WTC11 (cell line): ENCODE measurements around the gene ARID3B. TPM values are rescaled to one million over a fixed set of nuclear protein-coding genes. Genes with fewer than 3 reads are reported as not detected.

Experiments used
- ATAC-seq: fragments of 200-7000 bp; cut with Tn5 transposase; 2 replicates; pipeline ENCODE4 v1.10.0; 2021; ENCODE audit warnings: mild to moderate bottlenecking, moderate library complexity
- CTCF ChIA-PET: fragments of 300-600 bp; sonication (Branson Sonifier 250); formaldehyde crosslinking; loops from one replicate; lab custom pipeline; 2021; ENCODE audit warnings: antibody characterized with exemption; lab: Charles Lee
- POLR2A ChIA-PET: fragments of 350-600 bp; sonication (Branson Sonifier 250); formaldehyde crosslinking; loops from one replicate; lab custom pipeline; 2021; ENCODE audit warnings: antibody characterized with exemption; lab: Charles Lee
- DNase-seq: peaks from one replicate; pipeline ENCODE4 v3.0.0; 2021; ENCODE audit warnings: low spot score
- H3K27ac Mint-ChIP-seq: 2 replicates; pipeline ENCODE4 v1.8.0; 2021; ENCODE audit warnings: mixed read lengths
- H3K27me3 Mint-ChIP-seq: 2 replicates; pipeline ENCODE4 v1.8.0; 2021; ENCODE audit warnings: low read depth, mild to moderate bottlenecking, moderate library complexity, mixed read lengths
- H3K36me3 Mint-ChIP-seq: 2 replicates; pipeline ENCODE4 v1.8.0; 2021; ENCODE audit warnings: mixed read lengths
- H3K4me1 Mint-ChIP-seq: 2 replicates; pipeline ENCODE4 v1.8.0; 2022; ENCODE audit warnings: mixed read lengths
- H3K4me3 Mint-ChIP-seq: 2 replicates; pipeline ENCODE4 v1.8.0; 2021; ENCODE audit warnings: mild to moderate bottlenecking, moderate library complexity, mixed read lengths
- H3K9me3 Mint-ChIP-seq: 2 replicates; pipeline ENCODE4 v1.8.0; 2021; ENCODE audit warnings: mixed read lengths
- ATF1 ChIP-seq: sonication (generic); formaldehyde crosslinking; IDR thresholded peaks from 2 replicates; pipeline ENCODE4 v1.8.1; 2023; ENCODE audit warnings: mild to moderate bottlenecking, moderate library complexity, missing genetic modification reagents
- CBFB ChIP-seq: sonication (generic); formaldehyde crosslinking; IDR thresholded peaks from 2 replicates; pipeline ENCODE4 v1.8.1; 2022; ENCODE audit warnings: mild to moderate bottlenecking, low read depth, missing genetic modification reagents
- EMX1 ChIP-seq: fragments of 250-450 bp; sonication (Bioruptor Pico); IDR thresholded peaks from 2 replicates; pipeline ENCODE4 v1.8.0; 2021; ENCODE audit warnings: mild to moderate bottlenecking
- ESRRA ChIP-seq: sonication (generic); formaldehyde crosslinking; IDR thresholded peaks from 2 replicates; pipeline ENCODE4 v1.8.1; 2022; ENCODE audit warnings: mild to moderate bottlenecking, missing genetic modification reagents, borderline replicate concordance
- FOXJ3 ChIP-seq: sonication (generic); formaldehyde crosslinking; IDR thresholded peaks from 2 replicates; pipeline ENCODE4 v1.9.0; 2021; ENCODE audit warnings: missing genetic modification reagents, mild to moderate bottlenecking, borderline replicate concordance
- FOXP1 ChIP-seq: sonication (generic); formaldehyde crosslinking; IDR thresholded peaks from 2 replicates; pipeline ENCODE4 v1.8.0; 2022; ENCODE audit warnings: missing genetic modification reagents, mild to moderate bottlenecking, moderate library complexity, borderline replicate concordance
- GABPB1 ChIP-seq: sonication (generic); formaldehyde crosslinking; IDR thresholded peaks from 2 replicates; pipeline ENCODE4 v1.8.1; 2023; ENCODE audit warnings: mild to moderate bottlenecking, missing genetic modification reagents
- GTF2I ChIP-seq: fragments of 250-450 bp; sonication (Bioruptor Pico); conservative IDR thresholded peaks from 2 replicates; pipeline ENCODE4 v1.4.0; 2021; ENCODE audit warnings: mild to moderate bottlenecking
- MLX ChIP-seq: sonication (generic); formaldehyde crosslinking; IDR thresholded peaks from 2 replicates; pipeline ENCODE4 v1.8.1; 2023; ENCODE audit warnings: mild to moderate bottlenecking, missing genetic modification reagents, moderate library complexity
- SOX15 ChIP-seq: fragments of 250-450 bp; sonication (Bioruptor Pico); IDR thresholded peaks from 2 replicates; pipeline ENCODE4 v1.9.0; 2021; ENCODE audit warnings: mild to moderate bottlenecking
- ZBTB21 ChIP-seq: sonication (generic); formaldehyde crosslinking; IDR thresholded peaks from 2 replicates; pipeline ENCODE4 v1.8.1; 2023; ENCODE audit warnings: mild to moderate bottlenecking, missing genetic modification reagents, borderline replicate concordance
- ZNF219 ChIP-seq: sonication (generic); formaldehyde crosslinking; IDR thresholded peaks from 2 replicates; pipeline ENCODE4 v1.8.0; 2023; ENCODE audit warnings: missing genetic modification reagents, mild to moderate bottlenecking, borderline replicate concordance
- ZNF232 ChIP-seq: sonication (generic); formaldehyde crosslinking; IDR thresholded peaks from 2 replicates; pipeline ENCODE4 v1.8.0; 2022; ENCODE audit warnings: mild to moderate bottlenecking, missing genetic modification reagents
- ZNF263 ChIP-seq: sonication (generic); formaldehyde crosslinking; IDR thresholded peaks from 2 replicates; pipeline ENCODE4 v1.8.1; 2022; ENCODE audit warnings: low read depth, mild to moderate bottlenecking, moderate library complexity, missing genetic modification reagents
- ZNF317 ChIP-seq: sonication (generic); formaldehyde crosslinking; IDR thresholded peaks from 2 replicates; pipeline ENCODE4 v1.8.1; 2023; ENCODE audit warnings: low read depth, mild to moderate bottlenecking, moderate library complexity, missing genetic modification reagents, borderline replicate concordance
- ZNF671 ChIP-seq: fragments of 250-450 bp; sonication (Bioruptor Pico); IDR thresholded peaks from 2 replicates; pipeline ENCODE4 v1.8.0; 2021; ENCODE audit warnings: mild to moderate bottlenecking
- total RNA-seq: library from RNA; stranded (reverse); gene quantifications from 3 replicates; pipeline ENCODE4 v1.2.3, GENCODE V29; 2021
- TF ChIP-seq, protein P1 (sequence below): fragments of 250-450 bp; sonication (Bioruptor Pico); IDR thresholded peaks from 2 replicates; pipeline ENCODE4 v1.8.0; 2021; ENCODE audit warnings: mild to moderate bottlenecking
- TF ChIP-seq, protein P2 (sequence below): sonication (generic); formaldehyde crosslinking; IDR thresholded peaks from 2 replicates; pipeline ENCODE4 v1.8.0; 2022; ENCODE audit warnings: mild to moderate bottlenecking, missing genetic modification reagents
- TF ChIP-seq, protein P3 (sequence below): fragments of 250-450 bp; sonication (Bioruptor Pico); IDR thresholded peaks from 2 replicates; pipeline ENCODE4 v1.9.0; 2021; ENCODE audit warnings: mild to moderate bottlenecking
- TF ChIP-seq, protein P4 (sequence below): sonication (generic); formaldehyde crosslinking; IDR thresholded peaks from 2 replicates; pipeline ENCODE4 v1.8.1; 2022; ENCODE audit warnings: missing genetic modification reagents, borderline replicate concordance
- TF ChIP-seq, protein P5 (sequence below): sonication (generic); formaldehyde crosslinking; conservative IDR thresholded peaks from 2 replicates; pipeline ENCODE4 v1.8.1; 2023; ENCODE audit warnings: mild to moderate bottlenecking, low read depth, missing genetic modification reagents, moderate library complexity
- TF ChIP-seq, protein P6 (sequence below): fragments of 250-450 bp; sonication (Bioruptor Pico); conservative IDR thresholded peaks from 2 replicates; pipeline ENCODE4 v1.9.0; 2021; ENCODE audit warnings: mild to moderate bottlenecking

Gene ARID3B
- total RNA-seq, 1 experiment from 2014 or later, result 133 TPM

DNA sequence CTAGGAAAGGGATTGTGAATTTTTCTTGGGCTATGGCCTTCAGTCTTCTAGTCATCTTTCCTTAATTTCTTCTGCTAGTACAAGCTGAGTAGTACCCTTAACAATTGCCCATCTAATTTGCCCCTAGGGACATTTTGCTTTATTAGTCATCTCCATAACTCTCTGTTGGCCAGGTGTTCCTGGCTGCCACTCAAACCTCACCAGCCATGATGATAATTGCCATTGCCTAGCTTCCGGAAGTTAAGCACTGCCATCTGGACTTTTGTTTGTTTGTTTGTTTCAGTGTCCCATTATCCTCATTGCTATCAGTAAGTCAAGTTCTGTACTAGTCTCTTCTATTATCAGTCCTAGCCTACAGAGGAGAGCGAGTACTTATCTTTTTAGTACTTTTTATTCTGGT, 43.4 kb upstream of the ARID3B start:
- TF ChIP-seq ZBTB21 (CRISPR knock-in tag), result no peak
- no peak for TF ChIP-seq ZNF671
- no peak for TF ChIP-seq SOX15 (CRISPR knock-in tag)
- no peak for TF ChIP-seq GTF2I (CRISPR knock-in tag)
- TF ChIP-seq ZNF232 (CRISPR knock-in tag), result no peak
- TF ChIP-seq ESRRA (CRISPR knock-in tag), result no peak
- TF ChIP-seq ZNF317 (CRISPR knock-in tag), result no peak
- TF ChIP-seq, protein P1, sequence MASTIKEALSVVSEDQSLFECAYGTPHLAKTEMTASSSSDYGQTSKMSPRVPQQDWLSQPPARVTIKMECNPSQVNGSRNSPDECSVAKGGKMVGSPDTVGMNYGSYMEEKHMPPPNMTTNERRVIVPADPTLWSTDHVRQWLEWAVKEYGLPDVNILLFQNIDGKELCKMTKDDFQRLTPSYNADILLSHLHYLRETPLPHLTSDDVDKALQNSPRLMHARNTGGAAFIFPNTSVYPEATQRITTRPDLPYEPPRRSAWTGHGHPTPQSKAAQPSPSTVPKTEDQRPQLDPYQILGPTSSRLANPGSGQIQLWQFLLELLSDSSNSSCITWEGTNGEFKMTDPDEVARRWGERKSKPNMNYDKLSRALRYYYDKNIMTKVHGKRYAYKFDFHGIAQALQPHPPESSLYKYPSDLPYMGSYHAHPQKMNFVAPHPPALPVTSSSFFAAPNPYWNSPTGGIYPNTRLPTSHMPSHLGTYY, result no peak
- TF ChIP-seq, protein P2, sequence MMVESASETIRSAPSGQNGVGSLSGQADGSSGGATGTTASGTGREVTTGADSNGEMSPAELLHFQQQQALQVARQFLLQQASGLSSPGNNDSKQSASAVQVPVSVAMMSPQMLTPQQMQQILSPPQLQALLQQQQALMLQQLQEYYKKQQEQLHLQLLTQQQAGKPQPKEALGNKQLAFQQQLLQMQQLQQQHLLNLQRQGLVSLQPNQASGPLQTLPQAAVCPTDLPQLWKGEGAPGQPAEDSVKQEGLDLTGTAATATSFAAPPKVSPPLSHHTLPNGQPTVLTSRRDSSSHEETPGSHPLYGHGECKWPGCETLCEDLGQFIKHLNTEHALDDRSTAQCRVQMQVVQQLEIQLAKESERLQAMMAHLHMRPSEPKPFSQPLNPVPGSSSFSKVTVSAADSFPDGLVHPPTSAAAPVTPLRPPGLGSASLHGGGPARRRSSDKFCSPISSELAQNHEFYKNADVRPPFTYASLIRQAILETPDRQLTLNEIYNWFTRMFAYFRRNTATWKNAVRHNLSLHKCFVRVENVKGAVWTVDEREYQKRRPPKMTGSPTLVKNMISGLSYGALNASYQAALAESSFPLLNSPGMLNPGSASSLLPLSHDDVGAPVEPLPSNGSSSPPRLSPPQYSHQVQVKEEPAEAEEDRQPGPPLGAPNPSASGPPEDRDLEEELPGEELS (CRISPR knock-in tag), result no peak
- TF ChIP-seq GABPB1, result no peak
- TF ChIP-seq, protein P3, sequence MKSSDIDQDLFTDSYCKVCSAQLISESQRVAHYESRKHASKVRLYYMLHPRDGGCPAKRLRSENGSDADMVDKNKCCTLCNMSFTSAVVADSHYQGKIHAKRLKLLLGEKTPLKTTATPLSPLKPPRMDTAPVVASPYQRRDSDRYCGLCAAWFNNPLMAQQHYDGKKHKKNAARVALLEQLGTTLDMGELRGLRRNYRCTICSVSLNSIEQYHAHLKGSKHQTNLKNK (CRISPR knock-in tag), result no peak
- TF ChIP-seq, protein P4, sequence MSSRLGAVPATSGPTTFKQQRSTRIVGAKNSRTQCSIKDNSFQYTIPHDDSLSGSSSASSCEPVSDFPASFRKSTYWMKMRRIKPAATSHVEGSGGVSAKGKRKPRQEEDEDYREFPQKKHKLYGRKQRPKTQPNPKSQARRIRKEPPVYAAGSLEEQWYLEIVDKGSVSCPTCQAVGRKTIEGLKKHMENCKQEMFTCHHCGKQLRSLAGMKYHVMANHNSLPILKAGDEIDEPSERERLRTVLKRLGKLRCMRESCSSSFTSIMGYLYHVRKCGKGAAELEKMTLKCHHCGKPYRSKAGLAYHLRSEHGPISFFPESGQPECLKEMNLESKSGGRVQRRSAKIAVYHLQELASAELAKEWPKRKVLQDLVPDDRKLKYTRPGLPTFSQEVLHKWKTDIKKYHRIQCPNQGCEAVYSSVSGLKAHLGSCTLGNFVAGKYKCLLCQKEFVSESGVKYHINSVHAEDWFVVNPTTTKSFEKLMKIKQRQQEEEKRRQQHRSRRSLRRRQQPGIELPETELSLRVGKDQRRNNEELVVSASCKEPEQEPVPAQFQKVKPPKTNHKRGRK (CRISPR knock-in tag), result no peak
- no peak for TF ChIP-seq CBFB
- no peak for TF ChIP-seq ATF1 (CRISPR knock-in tag)
- TF ChIP-seq, protein P5, sequence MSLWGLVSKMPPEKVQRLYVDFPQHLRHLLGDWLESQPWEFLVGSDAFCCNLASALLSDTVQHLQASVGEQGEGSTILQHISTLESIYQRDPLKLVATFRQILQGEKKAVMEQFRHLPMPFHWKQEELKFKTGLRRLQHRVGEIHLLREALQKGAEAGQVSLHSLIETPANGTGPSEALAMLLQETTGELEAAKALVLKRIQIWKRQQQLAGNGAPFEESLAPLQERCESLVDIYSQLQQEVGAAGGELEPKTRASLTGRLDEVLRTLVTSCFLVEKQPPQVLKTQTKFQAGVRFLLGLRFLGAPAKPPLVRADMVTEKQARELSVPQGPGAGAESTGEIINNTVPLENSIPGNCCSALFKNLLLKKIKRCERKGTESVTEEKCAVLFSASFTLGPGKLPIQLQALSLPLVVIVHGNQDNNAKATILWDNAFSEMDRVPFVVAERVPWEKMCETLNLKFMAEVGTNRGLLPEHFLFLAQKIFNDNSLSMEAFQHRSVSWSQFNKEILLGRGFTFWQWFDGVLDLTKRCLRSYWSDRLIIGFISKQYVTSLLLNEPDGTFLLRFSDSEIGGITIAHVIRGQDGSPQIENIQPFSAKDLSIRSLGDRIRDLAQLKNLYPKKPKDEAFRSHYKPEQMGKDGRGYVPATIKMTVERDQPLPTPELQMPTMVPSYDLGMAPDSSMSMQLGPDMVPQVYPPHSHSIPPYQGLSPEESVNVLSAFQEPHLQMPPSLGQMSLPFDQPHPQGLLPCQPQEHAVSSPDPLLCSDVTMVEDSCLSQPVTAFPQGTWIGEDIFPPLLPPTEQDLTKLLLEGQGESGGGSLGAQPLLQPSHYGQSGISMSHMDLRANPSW, result no peak
- TF ChIP-seq FOXP1 (CRISPR knock-in tag), result no peak
- no peak for ATAC-seq
- Mint-ChIP-seq H3K4me1 (peaks cover 4% of the 10 kb centered on the region), H3K27ac (peak overlapping the region; percentile 72), H3K36me3 (peaks cover 2% of the 10 kb centered on the region), H3K9me3 (no peaks in the 10 kb centered on the region), H3K4me3 (no peak overlapping the region), H3K27me3 (no peaks in the 10 kb centered on the region)
- ChIA-PET CTCF (no interaction called here), POLR2A (interaction anchor here (1.3 kb wide), 1 partner anchor 43 kb away, joined by 4 read pairs; the partner anchor contains the start of gene ARID3B)
- no peak for DNase-seq

DNA sequence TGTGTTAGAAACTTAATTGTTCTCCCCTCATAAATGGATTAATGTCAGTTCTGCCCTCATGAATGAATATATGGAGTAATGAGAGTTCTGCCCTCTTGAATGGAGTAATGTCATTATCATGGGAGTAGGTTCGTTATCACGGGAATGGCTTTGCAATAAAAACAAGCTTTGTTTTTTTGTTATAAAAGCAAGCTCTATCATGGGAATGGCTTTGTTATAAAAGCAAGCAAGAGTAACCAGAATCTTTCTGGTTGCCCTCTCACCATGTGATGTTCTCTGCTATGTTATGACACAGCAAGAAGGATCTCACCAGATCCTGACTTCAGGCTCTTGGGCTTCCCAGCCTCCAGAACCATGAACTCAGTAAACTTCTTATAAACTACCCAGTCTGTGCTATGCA, 41.7 kb upstream of the ARID3B start:
- Mint-ChIP-seq H3K4me1 (peaks cover 4% of the 10 kb centered on the region), H3K27me3 (no peaks in the 10 kb centered on the region), H3K9me3 (peaks cover 3% of the 10 kb centered on the region; the same call in 1 of the 2 replicates), H3K4me3 (no peak overlapping the region), H3K27ac (peak overlapping the region; percentile 82), H3K36me3 (peaks cover 11% of the 10 kb centered on the region)
- ChIA-PET CTCF (interaction anchor here (1.1 to 1.2 kb wide), 2 partner anchors 9 to 41 kb away, joined by 3 to 4 read pairs; partner anchors contain the start of gene ARID3B), POLR2A (no interaction called here)
- DNase-seq, result no peak
- no peak for ATAC-seq
- TF ChIP-seq EMX1 (CRISPR knock-in tag) (no peak), ZNF219 (no peak), MLX (CRISPR knock-in tag) (no peak), FOXJ3 (CRISPR knock-in tag) (no peak), ZNF263 (CRISPR knock-in tag) (no peak)
- TF ChIP-seq, protein P4 (CRISPR knock-in tag), result no peak
- TF ChIP-seq, protein P6, sequence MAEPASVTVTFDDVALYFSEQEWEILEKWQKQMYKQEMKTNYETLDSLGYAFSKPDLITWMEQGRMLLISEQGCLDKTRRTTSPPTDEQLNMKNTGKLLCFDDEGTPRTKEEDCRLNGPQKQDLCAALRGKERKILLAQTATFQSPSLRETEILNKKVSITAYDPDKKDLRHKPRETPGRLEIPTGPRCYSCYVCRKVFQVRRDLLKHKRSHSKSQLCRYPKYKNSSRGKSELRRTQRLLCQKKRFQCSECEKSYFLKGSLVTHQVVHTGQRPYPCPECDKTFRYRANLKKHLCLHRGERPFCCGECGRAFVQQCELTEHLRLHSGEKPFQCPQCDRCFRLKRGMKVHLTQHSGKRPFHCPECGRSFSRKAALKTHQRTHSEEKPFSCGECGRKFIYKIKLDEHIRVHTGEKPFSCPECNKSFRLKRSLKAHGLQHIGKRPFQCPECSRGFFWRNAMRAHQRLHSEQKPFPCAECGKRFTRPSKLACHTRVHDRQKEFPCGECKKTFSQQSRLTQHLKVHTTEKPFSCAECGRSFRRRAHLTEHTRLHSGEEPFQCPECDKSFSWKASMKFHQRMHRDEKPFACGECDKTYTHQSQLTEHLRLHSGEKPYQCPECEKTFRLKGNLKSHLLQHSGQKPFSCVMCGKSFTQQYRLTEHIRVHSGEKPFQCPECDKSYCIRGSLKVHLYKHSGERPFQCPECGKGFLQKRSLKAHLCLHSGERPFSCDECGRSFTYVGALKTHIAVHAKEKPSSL (CRISPR knock-in tag), result no peak
